Activated CD4-positive, alpha-beta T cell treated with anti-CD3 and anti-CD28 coated beads for 1 hour (primary cell): ENCODE results near the gene ODF2.
"Not testable (repeated sequence)": the region's sequence is repeated elsewhere in the genome, so short reads cannot be mapped to it uniquely, and the experiment has no call there.

ENCODE experiments used
- DNase-seq: peaks from one replicate; pipeline ENCODE4 v3.0.0-alpha.2; 2020

The ODF2 gene

DNA sequence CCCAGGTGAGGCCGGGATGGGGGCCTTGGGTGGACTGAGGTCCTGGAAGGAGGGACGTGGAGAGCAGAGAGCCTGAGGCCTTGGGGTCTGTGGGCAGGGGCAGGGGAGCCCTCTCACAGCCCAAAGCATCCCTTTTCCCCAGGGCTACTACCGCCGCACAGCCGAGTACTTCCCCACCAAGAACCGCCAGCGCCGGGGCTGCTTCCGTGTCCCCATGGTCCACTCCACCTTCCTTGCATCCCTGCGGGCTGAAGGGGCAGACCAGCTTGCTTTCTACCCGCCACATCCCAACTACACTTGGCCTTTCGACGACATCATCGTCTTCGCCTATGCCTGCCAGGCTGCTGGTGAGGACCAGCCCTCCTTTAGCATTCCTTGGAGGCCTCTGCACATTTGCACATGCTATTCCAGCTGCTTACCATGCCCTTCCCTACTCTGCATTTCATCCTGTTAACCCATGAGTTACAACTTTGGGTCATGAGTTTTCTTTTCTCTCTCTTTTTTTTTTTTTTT, 31.5 kb upstream of the ODF2 start:
- DNase-seq, result no peak

DNA sequence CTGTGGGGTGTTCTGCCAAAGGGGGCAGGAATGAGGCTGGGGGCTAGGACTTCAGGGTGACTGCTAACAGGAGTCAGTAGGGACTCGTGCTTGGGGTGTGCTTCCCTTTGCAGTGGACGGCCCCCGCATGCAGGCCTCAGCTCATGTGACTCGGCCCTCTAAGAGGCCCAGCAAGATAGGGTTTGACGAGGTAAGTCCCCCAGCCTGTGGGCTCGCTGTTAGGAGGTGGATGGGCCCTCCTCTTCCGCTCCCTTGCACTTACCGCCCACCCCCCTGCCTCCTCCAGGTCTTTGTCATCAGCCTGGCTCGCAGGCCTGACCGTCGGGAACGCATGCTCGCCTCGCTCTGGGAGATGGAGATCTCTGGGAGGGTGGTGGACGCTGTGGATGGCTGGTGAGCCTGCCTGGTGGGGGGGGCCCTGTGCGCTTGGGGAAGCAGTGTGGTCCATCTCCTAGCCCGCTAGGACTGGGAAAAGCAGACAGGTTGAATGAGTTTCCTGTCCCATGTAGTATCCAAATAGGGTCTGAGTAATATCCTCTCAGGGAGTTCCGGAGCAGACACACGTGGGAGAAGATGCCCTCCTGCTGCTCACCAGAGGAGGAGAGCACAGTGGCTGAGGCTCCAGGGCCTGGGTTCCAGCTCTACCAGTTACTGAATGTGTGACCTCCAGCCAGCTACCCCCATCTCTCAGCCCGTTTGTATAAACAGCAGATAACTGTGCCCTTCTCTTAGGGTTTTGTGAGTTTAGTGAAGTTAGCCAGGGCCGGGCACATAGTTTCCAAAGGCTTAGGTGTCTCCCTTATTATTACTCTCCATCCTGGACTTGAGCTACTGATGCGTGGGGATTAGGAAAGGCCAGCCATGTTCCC, 26.9 kb upstream of the ODF2 start:
- DNase-seq, result no peak

DNA sequence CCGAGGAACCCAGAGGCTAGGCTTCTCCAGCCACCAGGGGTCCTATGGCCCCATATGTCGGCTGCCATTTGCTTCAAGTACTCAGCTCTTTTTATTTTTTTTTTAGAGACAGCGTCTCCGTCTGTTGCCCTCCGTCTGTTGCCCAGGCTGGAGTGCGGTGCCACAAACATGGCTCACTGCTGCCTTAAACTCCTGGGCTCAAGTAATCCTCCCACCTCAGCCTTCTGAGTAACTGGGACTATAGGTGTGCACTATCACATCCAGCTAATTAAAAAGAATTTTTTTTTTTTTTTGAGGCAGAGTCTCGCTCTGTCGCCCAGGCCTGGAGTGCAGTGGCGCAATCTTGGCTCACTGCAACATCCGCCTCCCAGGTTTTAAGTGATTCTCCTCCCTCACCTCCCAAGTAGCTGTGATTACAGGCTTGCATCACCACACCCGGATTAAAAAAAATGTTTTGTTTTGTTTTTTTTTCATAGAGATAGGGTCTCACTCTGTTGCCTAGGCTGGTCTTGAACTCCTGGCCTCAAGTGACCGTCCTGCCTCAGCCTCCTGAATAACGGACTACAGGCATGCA, 26.2 kb upstream of the ODF2 start:
- no peak for DNase-seq

DNA sequence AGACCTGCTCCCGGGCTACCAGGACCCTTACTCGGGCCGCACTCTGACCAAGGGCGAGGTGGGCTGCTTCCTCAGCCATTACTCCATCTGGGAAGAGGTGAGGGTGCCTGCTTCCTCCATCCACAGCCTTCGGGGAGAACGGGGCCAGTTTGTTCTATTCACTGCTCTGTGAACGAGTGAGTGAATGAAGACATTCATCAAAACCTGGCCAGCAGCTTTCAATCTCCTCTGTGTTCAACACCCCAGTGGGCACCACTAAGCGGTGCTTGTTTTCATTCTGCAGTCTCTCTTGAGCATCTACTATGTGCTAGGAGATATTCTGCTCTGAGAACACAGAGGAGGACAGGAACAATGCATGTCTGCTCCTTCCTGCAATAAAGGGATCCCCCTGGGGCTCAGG, 24.6 kb upstream of the ODF2 start:
- DNase-seq, result no peak

DNA sequence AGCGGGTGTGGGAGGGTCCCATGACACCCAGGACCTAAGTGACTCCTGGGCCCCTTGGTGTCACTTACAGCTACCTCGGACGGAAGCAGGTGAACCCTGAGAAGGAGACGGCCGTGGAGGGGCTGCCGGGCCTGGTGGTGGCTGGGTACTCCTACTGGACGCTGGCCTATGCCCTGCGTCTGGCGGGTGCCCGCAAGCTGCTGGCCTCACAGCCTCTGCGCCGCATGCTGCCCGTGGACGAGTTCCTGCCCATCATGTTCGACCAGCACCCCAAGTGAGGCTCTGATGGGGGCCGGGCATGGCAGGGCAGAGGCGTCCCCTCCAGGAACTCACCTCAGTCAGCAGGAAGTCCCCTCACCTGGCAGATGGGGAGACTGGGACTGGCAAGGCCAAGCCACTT, 21.5 kb upstream of the ODF2 start:
- DNase-seq, result no peak

DNA sequence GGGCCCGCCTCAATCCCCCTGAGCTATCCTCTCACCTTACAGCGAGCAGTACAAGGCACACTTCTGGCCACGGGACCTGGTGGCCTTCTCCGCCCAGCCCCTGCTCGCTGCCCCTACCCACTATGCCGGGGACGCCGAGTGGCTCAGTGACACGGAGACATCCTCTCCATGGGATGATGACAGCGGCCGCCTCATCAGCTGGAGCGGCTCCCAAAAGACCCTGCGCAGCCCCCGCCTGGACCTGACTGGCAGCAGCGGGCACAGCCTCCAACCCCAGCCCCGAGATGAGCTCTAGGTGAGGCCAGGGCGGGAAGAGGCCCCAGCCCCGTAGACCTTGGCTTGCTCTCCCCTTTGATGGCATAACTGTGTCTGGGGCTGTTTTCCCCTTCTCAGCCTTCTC, 20.2 kb upstream of the ODF2 start:
- no peak for DNase-seq

DNA sequence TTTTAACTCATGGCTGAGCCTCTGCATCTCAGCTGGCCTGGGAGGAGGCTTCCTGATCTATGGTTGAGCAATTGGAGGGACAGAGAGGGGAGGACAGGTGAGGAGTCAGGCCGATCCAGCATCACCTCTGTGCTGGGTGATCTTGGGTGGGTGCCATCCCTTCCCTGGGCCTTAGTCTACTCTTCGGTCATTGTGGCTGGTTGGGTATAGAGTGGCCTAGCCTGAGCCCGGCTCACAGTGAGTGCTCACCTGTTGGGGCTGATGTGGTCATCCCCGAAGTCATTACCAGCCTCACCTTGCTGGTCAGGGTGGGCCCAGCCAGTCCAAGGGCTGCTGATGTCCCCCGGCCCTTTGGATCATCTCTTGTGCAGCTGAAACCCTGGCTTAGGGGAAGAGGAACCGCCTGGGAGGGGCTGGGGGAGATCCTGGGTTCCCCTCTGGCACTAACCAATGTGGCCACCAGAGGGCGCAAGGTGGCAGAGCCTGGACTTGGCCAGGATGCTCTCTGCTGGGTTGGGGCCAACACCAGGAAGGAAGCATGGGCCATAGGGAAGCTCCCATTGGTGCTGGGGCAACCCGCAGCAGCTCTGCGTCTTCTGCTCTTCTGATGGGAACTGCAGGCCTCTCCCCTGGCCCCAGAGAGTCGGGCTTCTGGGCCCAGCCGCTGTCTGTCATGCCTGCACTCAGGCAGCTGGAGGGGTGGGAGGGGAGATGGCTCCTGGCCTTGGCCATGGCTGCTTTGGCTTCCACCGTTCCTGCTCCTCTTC, 17.3 kb upstream of the ODF2 start:
- peak; percentile 71 for DNase-seq

DNA sequence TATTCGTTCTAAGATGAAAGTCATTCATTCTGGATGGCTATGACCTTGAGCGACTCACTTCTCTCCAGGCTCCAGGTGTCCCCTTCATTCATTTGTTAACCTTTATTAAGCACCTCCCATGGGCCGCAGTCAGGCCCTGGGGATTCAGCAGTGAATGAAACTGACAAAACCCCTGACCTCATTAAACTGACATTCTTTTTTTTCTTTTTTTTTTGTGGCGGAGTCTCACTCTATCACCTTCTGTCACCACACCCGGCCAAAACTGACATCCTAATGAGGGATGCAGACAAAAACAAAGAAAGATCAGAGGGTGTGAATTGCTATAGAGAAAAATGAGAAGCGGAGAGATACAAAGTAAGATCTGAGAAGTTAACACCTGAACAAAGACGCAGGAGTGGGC, 16.5 kb upstream of the ODF2 start:
- DNase-seq, result no peak

DNA sequence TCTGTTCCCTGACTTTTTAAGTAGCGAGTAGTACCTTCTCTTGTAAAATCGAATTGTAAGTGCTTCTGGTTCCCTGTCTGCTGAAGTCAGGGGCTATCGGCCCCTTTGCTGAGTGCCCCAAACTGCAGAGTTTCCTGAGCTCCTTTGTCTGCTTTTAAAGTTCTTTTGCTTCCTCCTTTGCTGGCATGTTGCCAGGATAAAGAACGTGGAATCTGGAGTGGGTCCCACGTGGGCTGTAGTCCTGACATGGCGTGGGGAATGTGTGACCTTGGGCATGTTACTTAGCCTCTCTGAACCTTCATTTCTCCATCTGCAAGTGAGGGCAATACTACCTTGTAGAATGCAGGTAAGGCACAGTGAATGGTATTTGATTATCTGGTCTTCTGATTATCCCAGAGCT, 13.7 kb upstream of the ODF2 start:
- DNase-seq, result no peak

DNA sequence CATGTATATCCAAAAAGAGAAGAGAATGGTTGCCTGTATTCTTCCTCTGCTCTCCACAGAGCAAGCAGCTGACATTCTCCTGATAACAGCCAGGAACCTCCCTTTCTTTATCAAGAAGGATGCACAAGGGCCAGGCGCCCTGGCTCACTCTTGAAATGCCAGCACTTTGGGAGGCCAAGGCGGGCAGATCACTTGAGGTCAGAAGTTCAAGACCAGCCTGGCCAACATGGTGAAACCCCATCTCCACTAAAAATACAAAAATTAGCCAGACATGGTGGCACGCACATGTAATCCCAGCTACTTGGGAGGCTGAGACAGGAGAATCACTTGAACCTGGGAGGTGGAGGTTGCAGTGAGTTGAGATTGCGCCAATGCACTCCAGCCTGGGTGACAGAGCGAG, 9.3 kb upstream of the ODF2 start:
- not testable (repeated sequence) for DNase-seq

DNA sequence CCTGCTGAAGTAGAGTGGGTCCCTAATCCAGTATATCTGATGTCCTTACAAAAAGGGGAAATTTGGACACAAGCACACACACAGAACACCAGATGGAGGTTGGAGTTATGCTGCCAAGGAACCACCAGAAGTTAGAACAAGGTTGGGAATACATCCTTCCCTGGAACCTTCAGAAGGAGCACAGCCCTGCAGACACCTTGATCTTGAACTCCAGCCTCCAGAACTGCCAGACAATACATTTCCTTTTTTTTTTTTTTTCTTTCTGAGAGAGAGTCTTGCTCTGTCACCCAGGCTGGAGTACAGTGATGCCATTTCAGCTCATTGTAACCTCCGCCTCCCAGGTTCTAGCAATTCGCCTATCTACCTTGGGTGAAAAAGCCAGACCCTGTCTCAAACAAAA, 7.1 kb upstream of the ODF2 start:
- no peak for DNase-seq

DNA sequence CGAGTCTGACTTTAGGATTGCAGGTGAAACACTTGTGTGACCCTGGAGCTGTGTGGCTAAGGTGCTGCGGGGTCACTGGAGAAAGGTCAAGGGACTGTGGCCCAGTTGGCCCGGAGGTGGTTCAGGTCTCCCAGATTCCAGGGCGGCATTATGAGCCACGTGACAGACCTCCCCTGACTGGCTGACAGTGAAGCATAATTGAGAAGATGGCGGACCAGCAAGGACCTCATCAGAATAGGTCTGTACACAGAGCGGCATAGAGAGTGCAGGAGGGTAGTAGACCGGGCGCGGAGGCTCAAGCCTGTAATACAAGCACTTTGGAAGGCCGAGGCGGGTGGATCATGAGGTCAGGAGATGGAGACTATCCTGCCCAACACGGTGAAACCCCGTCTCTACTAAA, 815 bp upstream of the ODF2 start:
- DNase-seq, result no peak

DNA sequence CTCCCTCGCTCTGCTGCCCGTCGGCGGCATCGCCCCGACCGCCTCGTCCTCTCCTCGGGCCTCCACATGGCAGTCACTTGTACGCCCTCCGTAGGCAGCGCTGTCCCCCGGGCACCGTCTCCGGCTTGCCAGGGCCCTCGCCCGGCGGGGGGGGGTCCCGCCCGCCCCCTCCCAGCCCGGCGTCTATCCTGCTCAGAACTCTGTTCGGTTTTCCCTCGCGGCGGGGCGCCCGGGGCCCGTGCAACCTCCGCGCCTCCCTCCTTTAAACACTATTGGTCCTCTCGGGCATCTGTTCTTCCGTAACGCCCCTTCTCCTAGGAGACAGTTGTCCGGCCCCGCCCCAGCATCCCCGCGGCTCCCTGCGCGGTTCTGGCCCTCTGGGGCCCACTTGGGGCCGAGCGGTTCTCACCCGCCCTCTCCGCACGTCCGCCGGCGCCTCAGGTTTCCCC, 831 bp downstream of the ODF2 start:
- peak; percentile 48 for DNase-seq

DNA sequence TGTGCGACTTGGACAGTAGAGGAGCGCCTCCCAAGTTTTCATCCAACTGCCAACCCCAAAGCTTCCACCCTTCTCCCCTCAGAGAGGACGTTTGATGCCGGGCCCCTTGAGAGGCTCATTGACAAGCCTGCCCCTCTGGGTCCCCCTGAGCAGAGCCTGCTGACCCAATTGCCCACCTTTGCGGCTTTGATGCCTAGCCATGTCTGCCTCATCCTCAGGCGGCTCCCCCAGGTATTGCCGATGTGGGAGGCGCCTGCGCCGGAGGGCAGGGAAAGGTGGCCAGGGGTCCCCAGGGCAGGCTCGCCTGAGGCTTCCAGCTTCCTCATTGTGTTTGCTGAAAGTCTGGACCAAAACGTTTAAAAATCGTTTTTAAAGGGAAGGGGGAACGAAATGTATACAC, 1.4 kb downstream of the ODF2 start:
- no peak for DNase-seq

DNA sequence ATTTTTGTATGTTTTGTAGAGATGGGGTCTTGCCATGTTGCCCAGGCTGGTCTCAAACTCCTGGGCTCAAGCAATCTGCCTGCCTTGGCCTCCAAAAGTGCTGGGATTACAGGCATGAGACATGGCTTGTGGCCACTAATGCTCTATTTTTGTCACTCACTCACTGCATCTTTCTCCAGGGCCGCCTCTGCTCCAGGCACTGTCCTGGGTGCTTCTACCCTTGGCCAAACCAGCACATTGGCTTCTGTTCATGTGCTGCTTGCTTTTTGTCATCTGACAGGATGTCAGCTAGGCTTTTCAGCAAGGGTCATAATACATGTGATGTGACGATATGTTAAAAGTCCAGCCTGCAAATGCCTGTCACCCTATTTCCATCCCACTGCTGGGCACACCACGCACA, 3.2 kb downstream of the ODF2 start:
- no peak for DNase-seq

DNA sequence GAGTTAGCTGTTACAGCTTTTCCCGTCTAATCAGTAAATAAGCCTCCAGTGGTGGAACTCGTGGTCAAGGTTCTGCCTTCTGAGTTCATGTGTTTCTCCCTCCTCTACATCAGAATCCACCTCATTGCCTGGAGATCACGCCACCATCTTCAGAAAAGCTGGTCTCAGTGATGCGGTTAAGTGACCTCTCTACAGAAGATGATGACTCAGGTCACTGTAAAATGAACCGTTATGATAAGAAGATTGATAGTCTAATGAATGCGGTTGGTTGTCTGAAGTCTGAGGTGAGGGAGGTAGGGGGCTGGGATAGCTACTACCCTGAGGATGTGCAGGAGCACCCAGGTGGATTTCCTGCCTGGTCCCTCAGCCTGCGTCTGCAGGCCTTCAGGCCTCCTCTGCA, 13.3 kb downstream of the ODF2 start:
- no peak for DNase-seq

DNA sequence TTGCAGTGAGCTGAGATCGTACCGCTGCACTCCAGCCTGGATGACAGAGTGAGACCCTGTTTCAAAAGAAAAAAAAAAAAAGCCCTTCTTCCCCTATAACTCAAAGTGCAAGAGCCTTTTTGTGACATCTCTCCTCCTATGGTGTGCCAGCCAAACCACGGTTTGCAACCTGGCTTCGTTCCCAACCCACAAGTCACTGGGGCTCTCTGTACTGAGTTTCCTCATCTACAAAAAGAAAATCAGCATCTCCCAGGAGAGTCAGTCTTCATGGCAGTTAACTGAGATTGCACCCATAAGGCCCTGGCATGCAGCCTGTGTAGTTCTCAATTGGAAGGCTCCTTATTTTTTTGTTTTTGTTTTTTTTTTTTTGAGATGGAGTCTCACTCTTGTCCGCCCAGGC, 14.8 kb downstream of the ODF2 start:
- DNase-seq, result no peak

DNA sequence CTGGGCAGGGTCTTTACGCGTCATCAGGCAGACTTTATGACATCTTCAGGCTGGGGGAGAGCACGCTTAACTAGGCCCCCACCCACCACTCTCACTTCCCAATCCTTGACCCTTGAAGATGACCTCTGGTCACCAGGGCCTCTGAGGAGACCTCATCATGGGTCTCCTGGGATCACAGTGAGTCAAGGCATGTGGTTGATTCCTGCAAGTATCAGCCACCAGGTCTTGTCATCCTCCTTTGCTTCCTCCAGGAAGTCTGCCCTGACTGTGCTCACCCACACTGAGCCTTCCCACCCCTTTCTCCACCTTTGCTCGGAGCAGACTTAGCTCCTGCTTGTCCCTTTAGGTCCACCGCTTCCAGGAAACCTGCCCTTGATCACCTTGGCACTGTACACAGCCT, 17.3 kb downstream of the ODF2 start:
- no peak for DNase-seq

DNA sequence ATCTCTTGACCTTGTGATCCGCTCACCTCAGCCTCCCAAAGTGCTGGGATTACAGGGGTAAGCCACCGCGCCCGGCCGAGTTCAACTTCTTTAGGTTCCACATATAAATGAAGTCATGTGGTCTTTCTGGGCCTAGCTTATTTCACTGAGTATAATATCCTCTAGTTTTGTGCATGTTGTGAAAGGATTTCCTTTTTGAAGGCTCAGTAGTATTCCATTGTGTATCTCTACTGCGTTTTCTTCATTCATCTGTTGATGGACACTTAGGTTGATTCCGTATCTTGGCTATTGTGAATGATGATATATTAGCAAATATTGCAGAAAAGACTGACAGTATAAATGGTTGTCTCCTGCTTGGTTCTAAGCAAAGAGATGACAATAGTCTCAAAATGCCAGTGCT, 20.1 kb downstream of the ODF2 start:
- DNase-seq, result no peak

DNA sequence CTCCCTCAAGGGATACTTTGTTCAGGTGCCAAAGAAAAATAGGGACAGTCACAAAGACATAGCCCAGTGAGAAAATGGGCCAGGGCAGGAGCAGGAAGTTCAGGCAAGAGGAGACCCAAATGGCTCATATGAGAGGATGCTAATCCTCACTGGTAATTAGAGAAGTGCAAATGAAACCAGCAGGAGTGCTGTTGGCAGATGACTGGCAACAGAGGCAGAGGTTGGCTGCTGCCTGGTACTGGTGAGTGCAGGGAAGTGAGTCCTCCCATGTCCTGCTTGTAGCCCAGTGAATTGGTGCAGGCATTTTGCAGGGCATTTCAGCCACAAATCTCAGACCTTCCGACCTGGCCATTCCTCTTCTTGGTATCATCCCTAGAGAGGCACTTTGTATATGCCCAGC, 23.5 kb downstream of the ODF2 start:
- DNase-seq, result no peak

DNA sequence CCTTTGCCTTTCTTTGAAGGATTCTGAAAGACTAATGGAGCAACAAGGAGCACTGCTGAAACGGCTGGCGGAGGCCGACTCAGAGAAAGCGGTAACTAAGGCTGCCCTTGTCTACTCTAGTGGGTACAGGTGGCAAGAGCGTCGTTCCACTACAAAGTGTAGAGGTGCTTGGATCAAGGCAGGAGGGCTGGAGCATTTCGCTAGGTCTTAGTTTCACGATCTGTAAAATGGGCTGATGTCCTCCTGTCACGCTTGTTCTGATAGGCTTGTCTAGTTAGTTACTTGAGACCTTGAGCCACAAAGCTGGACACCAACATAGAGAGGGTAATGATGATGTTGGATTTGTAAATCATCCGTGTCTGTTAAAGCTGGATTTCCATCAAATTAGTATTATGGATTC, 25.8 kb downstream of the ODF2 start:
- DNase-seq, result no peak

DNA sequence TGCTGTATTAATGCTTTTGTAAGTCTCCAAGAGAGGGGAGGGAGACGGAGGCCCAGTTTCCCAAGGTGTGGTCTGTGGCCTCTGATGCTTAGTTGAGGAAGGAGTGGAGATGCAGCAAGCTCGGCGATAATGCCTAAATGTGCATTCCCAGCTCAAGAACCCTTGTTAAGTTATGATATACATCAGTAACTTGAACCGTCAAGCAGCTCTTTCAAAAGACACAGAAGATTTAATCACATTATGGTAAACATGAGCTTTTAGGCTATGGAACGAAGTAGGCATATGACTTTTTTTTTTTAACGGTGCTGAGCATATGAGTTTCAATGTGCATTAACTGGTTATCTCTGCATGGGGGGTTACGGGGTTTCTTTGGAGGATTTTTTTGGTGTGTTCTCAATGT, 26.4 kb downstream of the ODF2 start:
- DNase-seq, result no peak

DNA sequence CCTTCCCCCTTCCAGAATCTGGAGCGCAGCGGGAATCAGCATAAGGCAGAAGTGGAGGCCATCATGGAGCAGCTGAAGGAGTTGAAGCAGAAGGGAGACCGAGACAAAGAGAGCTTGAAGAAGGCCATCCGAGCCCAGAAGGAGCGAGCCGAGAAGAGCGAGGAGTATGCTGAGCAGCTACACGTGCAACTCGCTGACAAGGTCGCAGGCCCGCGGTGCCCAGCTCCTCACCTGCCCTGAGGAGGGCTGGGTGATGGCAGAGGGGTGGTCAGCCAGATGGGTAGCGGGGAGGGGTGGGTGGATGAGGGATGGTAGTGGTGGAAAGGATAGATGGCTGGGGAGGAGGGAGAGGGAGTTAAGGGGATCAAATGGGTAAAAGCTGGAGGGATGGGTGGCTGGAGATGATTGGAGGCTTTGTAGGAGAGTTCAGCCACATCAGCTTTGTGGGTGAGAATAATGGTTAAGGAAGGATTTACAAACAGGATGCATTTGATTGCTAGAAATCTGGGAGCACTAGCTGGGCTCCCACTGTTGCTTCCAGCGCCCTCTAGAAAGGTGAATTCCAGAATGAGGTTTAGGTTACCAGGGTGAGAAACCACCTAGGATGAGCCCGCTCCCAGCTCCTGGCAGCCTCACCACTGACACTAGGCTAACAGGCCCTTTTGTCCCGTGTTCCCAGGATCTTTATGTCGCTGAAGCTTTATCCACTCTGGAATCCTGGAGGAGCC, 29.0 kb downstream of the ODF2 start:
- no peak for DNase-seq
